K562 (cell line): ENCODE measurements around the gene LIN28B. TPM values are rescaled to one million over a fixed set of nuclear protein-coding genes. Genes with fewer than 3 reads are reported as not detected.
A peak's percentile ranks its signal among the peaks of the same experiment; 100 is the strongest.

Experiments
- BHLHE40 ChIP-seq: IDR thresholded peaks from 2 replicates; pipeline ENCODE4 v1.6.1; 2011; ENCODE audit warnings: low read length, improper control_type of control experiment
- CHD4 ChIP-seq: fragments of 200-600 bp; sonication (generic); IDR thresholded peaks from 3 replicates; pipeline ENCODE4 v1.6.1; 2012; ENCODE audit warnings: low read depth, mild to moderate bottlenecking, mixed read lengths, low read length, inconsistent platforms; ENCODE audit not compliant: insufficient read depth, insufficient replicate concordance, poor library complexity, severe bottlenecking
- ESRRA ChIP-seq: fragments of 450-650 bp; IDR thresholded peaks from 2 replicates; pipeline ENCODE4 v1.6.1; 2014; ENCODE audit warnings: low read depth, mild to moderate bottlenecking, moderate library complexity, borderline replicate concordance
- KAT8 ChIP-seq: fragments of 450-650 bp; IDR thresholded peaks from 2 replicates; pipeline ENCODE4 v1.6.1; 2016; ENCODE audit warnings: low read depth, mild to moderate bottlenecking
- KHSRP ChIP-seq: fragments of 450-650 bp; IDR thresholded peaks from 2 replicates; pipeline ENCODE4 v1.6.1; 2017
- TAF7 ChIP-seq: fragments of 450-650 bp; IDR thresholded peaks from 2 replicates; pipeline ENCODE4 v1.6.1; 2016; ENCODE audit warnings: missing genetic modification characterization, missing compliant biosample characterization
- U2AF2 ChIP-seq: fragments of 200-400 bp; formaldehyde crosslinking; optimal IDR thresholded peaks from 2 replicates; pipeline ENCODE3; 2017; ENCODE audit warnings: low read depth, mild to moderate bottlenecking, low read length
- YY1 ChIP-seq, 3 experiments: IDR thresholded peaks; 2 replicates each; pipeline ENCODE4 v1.6.1; 2011; ENCODE audit warnings: low read length in 2 of 3, mild to moderate bottlenecking in 2 of 3, moderate library complexity in 2 of 3, borderline replicate concordance in 1 of 3, control low read depth in 1 of 3, low read depth in 1 of 3; ENCODE audit not compliant: insufficient read depth in 3 of 3, insufficient replicate concordance in 2 of 3, control insufficient read depth in 1 of 3, insufficient read length in 1 of 3; ENCODE audit errors: extremely low read depth in 1 of 3
- ZKSCAN3 ChIP-seq: fragments of 250-450 bp; sonication (Bioruptor Pico); IDR thresholded peaks from 2 replicates; pipeline ENCODE4 v1.4.0; 2020
- ZKSCAN8 ChIP-seq: fragments of 200-800 bp; sonication (Bioruptor generic); IDR thresholded peaks from 2 replicates; pipeline ENCODE4 v1.6.1; 2016; ENCODE audit warnings: missing genetic modification characterization, missing compliant biosample characterization
- ZNF124 ChIP-seq: sonication (generic); formaldehyde crosslinking; IDR thresholded peaks from 2 replicates; pipeline ENCODE4 v1.8.1; 2022; ENCODE audit warnings: missing genetic modification reagents
- ZNF174 ChIP-seq: fragments of 250-450 bp; sonication (Bioruptor Pico); IDR thresholded peaks from 2 replicates; pipeline ENCODE4 v1.4.0; 2020; ENCODE audit warnings: mild to moderate bottlenecking
- ZNF197 ChIP-seq: fragments of 200-800 bp; sonication (Bioruptor generic); IDR thresholded peaks from 2 replicates; pipeline ENCODE4 v1.6.1; 2016; ENCODE audit warnings: low read depth, missing genetic modification characterization, missing compliant biosample characterization
- ZNF23 ChIP-seq: fragments of 250-450 bp; sonication (Bioruptor Pico); IDR thresholded peaks from 2 replicates; pipeline ENCODE4 v1.4.0; 2020; ENCODE audit warnings: mild to moderate bottlenecking
- ZNF347 ChIP-seq: fragments of 450-650 bp; formaldehyde crosslinking; IDR thresholded peaks from 2 replicates; pipeline ENCODE4 v1.4.0; 2020; ENCODE audit warnings: low read depth, mild to moderate bottlenecking, moderate library complexity
- ZNF77 ChIP-seq: fragments of 250-450 bp; sonication (Bioruptor Pico); IDR thresholded peaks from 2 replicates; pipeline ENCODE4 v1.5.0; 2020
- ZNF785 ChIP-seq: fragments of 250-450 bp; sonication (Bioruptor Pico); IDR thresholded peaks from 2 replicates; pipeline ENCODE4 v1.4.0; 2020; ENCODE audit warnings: mild to moderate bottlenecking
- polyA plus RNA-seq, 8 experiments: library from polyadenylated mRNA; depleted of rRNA in 4 of 8; stranded (reverse) in 5 of 8; unstranded in 3 of 8; fragments of >200 nt; fragmentation: Nextera tagmentation in 2 of 8; fragmentation: Illumina TruSeq in 1 of 8; extraction: Ambion mirVana in 2 of 8; extraction: Trizol in 1 of 8; gene quantifications; 2 replicates each; pipeline versions ENCODE4 v1.2.1 to v1.2.3, GENCODE V29; 2011 to 2014; ENCODE audit warnings: inconsistent platforms in 1 of 8, missing spikeins in 1 of 8
- total RNA-seq, 7 experiments: library from RNA; depleted of rRNA in 6 of 7; stranded (reverse); fragments of >200 nt in 6 of 7; fragmentation: Illumina TruSeq in 2 of 7; extraction: Trizol in 2 of 7; gene quantifications; 2 replicates each; pipeline versions ENCODE4 v1.2.1 to v1.2.3, GENCODE V29; 2011 to 2021; ENCODE audit warnings: low replicate concordance in 1 of 7
- TF ChIP-seq, protein P1 (sequence below): sonication (generic); formaldehyde crosslinking; IDR thresholded peaks from 2 replicates; pipeline ENCODE4 v1.8.1; 2023; ENCODE audit warnings: mild to moderate bottlenecking, missing genetic modification reagents
- TF ChIP-seq, protein P2 (sequence below): fragments of 450-650 bp; conservative IDR thresholded peaks from 2 replicates; pipeline ENCODE4 v1.6.1; 2016; ENCODE audit warnings: missing genetic modification characterization, low read depth, mild to moderate bottlenecking, missing compliant biosample characterization, moderate library complexity
- TF ChIP-seq, protein P3 (sequence below): sonication (generic); formaldehyde crosslinking; IDR thresholded peaks from 2 replicates; pipeline ENCODE4 v1.8.0; 2022; ENCODE audit warnings: mild to moderate bottlenecking, missing genetic modification reagents
- TF ChIP-seq, protein P4 (sequence below): fragments of 450-650 bp; formaldehyde crosslinking; IDR thresholded peaks from 2 replicates; pipeline ENCODE4 v1.4.0; 2020; ENCODE audit warnings: mild to moderate bottlenecking, moderate library complexity
- TF ChIP-seq, protein P5 (sequence below): sonication (generic); formaldehyde crosslinking; IDR thresholded peaks from 2 replicates; pipeline ENCODE4 v1.9.0; 2022; ENCODE audit warnings: mild to moderate bottlenecking, missing genetic modification reagents

LIN28B gene
- total and polyA plus RNA-seq, 9 of the 15 experiments (the other 6 are each of a cell fraction or from before 2014, with no cell fraction given), result 20.9 to 77.3 (median 42.1) TPM

DNA sequence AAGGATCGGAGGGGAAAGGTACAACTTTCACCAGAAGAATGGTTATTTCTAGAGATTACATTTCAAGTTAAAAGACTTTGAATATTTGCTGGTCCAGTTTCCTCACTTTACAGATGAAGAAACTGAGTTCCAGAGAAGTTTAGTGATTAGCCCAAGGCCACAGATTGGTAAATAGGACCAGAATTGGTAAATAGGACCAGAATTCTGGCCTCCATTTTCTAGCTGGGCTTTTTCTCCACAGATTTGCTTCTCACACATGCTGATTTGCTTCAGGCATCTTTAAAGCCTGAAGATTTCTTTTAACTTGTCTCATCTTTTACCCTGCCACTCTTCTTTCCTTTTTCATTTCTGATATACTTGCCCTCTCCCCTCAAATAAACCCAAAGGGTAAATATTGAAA is 5.2 kb upstream of the LIN28B start (continued):
- TF ChIP-seq, protein P1, sequence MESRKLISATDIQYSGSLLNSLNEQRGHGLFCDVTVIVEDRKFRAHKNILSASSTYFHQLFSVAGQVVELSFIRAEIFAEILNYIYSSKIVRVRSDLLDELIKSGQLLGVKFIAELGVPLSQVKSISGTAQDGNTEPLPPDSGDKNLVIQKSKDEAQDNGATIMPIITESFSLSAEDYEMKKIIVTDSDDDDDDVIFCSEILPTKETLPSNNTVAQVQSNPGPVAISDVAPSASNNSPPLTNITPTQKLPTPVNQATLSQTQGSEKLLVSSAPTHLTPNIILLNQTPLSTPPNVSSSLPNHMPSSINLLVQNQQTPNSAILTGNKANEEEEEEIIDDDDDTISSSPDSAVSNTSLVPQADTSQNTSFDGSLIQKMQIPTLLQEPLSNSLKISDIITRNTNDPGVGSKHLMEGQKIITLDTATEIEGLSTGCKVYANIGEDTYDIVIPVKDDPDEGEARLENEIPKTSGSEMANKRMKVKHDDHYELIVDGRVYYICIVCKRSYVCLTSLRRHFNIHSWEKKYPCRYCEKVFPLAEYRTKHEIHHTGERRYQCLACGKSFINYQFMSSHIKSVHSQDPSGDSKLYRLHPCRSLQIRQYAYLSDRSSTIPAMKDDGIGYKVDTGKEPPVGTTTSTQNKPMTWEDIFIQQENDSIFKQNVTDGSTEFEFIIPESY (CRISPR knock-in tag), result no peak
- TF ChIP-seq, protein P2, sequence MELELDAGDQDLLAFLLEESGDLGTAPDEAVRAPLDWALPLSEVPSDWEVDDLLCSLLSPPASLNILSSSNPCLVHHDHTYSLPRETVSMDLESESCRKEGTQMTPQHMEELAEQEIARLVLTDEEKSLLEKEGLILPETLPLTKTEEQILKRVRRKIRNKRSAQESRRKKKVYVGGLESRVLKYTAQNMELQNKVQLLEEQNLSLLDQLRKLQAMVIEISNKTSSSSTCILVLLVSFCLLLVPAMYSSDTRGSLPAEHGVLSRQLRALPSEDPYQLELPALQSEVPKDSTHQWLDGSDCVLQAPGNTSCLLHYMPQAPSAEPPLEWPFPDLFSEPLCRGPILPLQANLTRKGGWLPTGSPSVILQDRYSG (tag), result 0 out of 2 replicates have a peak, but pooled peaks have one; percentile 43
- TF ChIP-seq ZNF174 (CRISPR knock-in tag) (no peak), BHLHE40 (no peak), KAT8 (no peak), ZKSCAN3 (CRISPR knock-in tag) (no peak), ZKSCAN8 (no peak), ZNF77 (CRISPR knock-in tag) (no peak), U2AF2 (no peak), KHSRP (no peak), ZNF785 (no peak), YY1 (IDR thresholded peaks at IDR 0.05; ENCODE audit: borderline replicate concordance in 1 of 3, control insufficient read depth in 1 of 3, extremely low read depth in 1 of 3, insufficient read depth in 3 of 3, insufficient read length in 1 of 3, insufficient replicate concordance in 2 of 3, low read depth in 1 of 3, low read length in 2 of 3) (peak in 1 of 3 experiments; percentile 69), ESRRA (no peak), TAF7 (tag) (0 out of 2 replicates have a peak, but pooled peaks have one; percentile 24), ZNF347 (CRISPR knock-in tag) (no peak), CHD4 (no peak), ZNF197 (CRISPR knock-in tag) (no peak), ZNF23 (CRISPR knock-in tag) (no peak), ZNF124 (CRISPR knock-in tag) (no peak)
- TF ChIP-seq, protein P3, sequence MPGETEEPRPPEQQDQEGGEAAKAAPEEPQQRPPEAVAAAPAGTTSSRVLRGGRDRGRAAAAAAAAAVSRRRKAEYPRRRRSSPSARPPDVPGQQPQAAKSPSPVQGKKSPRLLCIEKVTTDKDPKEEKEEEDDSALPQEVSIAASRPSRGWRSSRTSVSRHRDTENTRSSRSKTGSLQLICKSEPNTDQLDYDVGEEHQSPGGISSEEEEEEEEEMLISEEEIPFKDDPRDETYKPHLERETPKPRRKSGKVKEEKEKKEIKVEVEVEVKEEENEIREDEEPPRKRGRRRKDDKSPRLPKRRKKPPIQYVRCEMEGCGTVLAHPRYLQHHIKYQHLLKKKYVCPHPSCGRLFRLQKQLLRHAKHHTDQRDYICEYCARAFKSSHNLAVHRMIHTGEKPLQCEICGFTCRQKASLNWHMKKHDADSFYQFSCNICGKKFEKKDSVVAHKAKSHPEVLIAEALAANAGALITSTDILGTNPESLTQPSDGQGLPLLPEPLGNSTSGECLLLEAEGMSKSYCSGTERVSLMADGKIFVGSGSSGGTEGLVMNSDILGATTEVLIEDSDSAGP (CRISPR knock-in tag), result no peak
- TF ChIP-seq, protein P4, sequence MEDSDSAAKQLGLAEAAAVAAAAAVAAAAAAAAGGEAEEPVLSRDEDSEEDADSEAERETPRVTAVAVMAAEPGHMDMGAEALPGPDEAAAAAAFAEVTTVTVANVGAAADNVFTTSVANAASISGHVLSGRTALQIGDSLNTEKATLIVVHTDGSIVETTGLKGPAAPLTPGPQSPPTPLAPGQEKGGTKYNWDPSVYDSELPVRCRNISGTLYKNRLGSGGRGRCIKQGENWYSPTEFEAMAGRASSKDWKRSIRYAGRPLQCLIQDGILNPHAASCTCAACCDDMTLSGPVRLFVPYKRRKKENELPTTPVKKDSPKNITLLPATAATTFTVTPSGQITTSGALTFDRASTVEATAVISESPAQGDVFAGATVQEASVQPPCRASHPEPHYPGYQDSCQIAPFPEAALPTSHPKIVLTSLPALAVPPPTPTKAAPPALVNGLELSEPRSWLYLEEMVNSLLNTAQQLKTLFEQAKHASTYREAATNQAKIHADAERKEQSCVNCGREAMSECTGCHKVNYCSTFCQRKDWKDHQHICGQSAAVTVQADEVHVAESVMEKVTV, result peak; percentile 12; the same call in 1 of the 2 replicates
- TF ChIP-seq, protein P5, sequence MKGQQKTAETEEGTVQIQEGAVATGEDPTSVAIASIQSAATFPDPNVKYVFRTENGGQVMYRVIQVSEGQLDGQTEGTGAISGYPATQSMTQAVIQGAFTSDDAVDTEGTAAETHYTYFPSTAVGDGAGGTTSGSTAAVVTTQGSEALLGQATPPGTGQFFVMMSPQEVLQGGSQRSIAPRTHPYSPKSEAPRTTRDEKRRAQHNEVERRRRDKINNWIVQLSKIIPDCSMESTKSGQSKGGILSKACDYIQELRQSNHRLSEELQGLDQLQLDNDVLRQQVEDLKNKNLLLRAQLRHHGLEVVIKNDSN (CRISPR knock-in tag), result no peak
